Caco-2 (cell line): ENCODE measurements around the gene DMRTC2. TPM values are rescaled to one million over a fixed set of nuclear protein-coding genes. Genes with fewer than 3 reads are reported as not detected.

Experiments used
- BruUV-seq: library from RNA; stranded (reverse); fragments of 400-500 nt; replicated peaks from 2 replicates; lab custom pipeline; 2021; lab: Mats Ljungman, UMichigan
- CTCF ChIA-PET: fragments of 300-600 bp; sonication (Branson Sonifier 250); formaldehyde crosslinking; loops from one replicate; lab custom pipeline; 2022; ENCODE audit warnings: antibody characterized with exemption; lab: Charles Lee
- POLR2A ChIA-PET: fragments of 300-600 bp; sonication (Branson Sonifier 250); formaldehyde crosslinking; loops from one replicate; lab custom pipeline; 2022; ENCODE audit warnings: antibody characterized with exemption; lab: Charles Lee
- DNase-seq, 2 experiments: peaks; one replicate each; pipeline versions ENCODE4 v3.0.0 to v3.0.0-alpha.2; 2020 to 2022
- H3K27me3 ChIP-seq: replicated peaks from 2 replicates; pipeline ENCODE4 v1.6.0; 2011; ENCODE audit warnings: low read length; ENCODE audit not compliant: control insufficient read depth, insufficient read depth
- H3K36me3 ChIP-seq: 2 replicates; pipeline ENCODE4 v1.5.1; 2011; ENCODE audit warnings: low read length; ENCODE audit not compliant: control insufficient read depth, insufficient read depth
- H3K4me1 ChIP-seq: fragments of 250-450 bp; sonication (Bioruptor Pico); 2 replicates; pipeline ENCODE4 v1.5.1; 2020; ENCODE audit warnings: mild to moderate bottlenecking
- H3K4me3 ChIP-seq: 2 replicates; pipeline ENCODE4 v1.5.1; 2011; ENCODE audit warnings: low read depth, mild to moderate bottlenecking, control low read depth, low read length
- H3K9me3 ChIP-seq: fragments of 250-450 bp; sonication (Bioruptor Pico); 2 replicates; pipeline ENCODE4 v1.5.1; 2020; ENCODE audit warnings: mild to moderate bottlenecking, moderate library complexity
- H3K27ac Mint-ChIP-seq: one replicate; pipeline ENCODE4 v1.8.0; 2022; ENCODE audit warnings: mixed read lengths; ENCODE audit not compliant: unreplicated experiment
- H3K27me3 Mint-ChIP-seq: one replicate; pipeline ENCODE4 v1.8.0; 2022; ENCODE audit warnings: mixed read lengths; ENCODE audit not compliant: insufficient read depth, unreplicated experiment
- H3K36me3 Mint-ChIP-seq: one replicate; pipeline ENCODE4 v1.8.0; 2022; ENCODE audit warnings: mild to moderate bottlenecking, mixed read lengths; ENCODE audit not compliant: insufficient read depth, unreplicated experiment
- H3K4me1 Mint-ChIP-seq: one replicate; pipeline ENCODE4 v1.8.0; 2022; ENCODE audit warnings: low read depth, mixed read lengths; ENCODE audit not compliant: unreplicated experiment
- H3K4me3 Mint-ChIP-seq: one replicate; pipeline ENCODE4 v1.8.0; 2022; ENCODE audit warnings: mild to moderate bottlenecking, moderate library complexity, mixed read lengths; ENCODE audit not compliant: unreplicated experiment
- H3K9me3 Mint-ChIP-seq: one replicate; pipeline ENCODE4 v1.8.0; 2022; ENCODE audit warnings: mixed read lengths; ENCODE audit not compliant: unreplicated experiment
- CTCF ChIP-seq, 2 experiments: fragments of 200-600 bp in 1 of 2; IDR thresholded peaks; 1 replicate in 1 of 2; 2 replicates in 1 of 2; pipeline versions ENCODE4 v1.5.1 to v1.8.0; 2011 to 2022; ENCODE audit warnings: antibody characterized with exemption in 1 of 2, control low read depth in 1 of 2, inconsistent platforms in 1 of 2, low read depth in 1 of 2, low read length in 1 of 2, mild to moderate bottlenecking in 1 of 2, moderate library complexity in 1 of 2; ENCODE audit not compliant: insufficient read depth in 1 of 2, severe bottlenecking in 1 of 2, unreplicated experiment in 1 of 2
- intact Hi-C: fragments of 100-400 bp; cut with micrococcal nuclease; formaldehyde crosslinking; loops from one replicate; pipeline ENCODE4 v1.10.0; 2022; ENCODE audit not compliant: unreplicated experiment
- total RNA-seq: library from RNA; stranded (reverse); gene quantifications from 2 replicates; pipeline ENCODE4 v1.2.3, GENCODE V29; 2022

The DMRTC2 gene
- total RNA-seq, 1 experiment from 2014 or later, result not detected

DNA sequence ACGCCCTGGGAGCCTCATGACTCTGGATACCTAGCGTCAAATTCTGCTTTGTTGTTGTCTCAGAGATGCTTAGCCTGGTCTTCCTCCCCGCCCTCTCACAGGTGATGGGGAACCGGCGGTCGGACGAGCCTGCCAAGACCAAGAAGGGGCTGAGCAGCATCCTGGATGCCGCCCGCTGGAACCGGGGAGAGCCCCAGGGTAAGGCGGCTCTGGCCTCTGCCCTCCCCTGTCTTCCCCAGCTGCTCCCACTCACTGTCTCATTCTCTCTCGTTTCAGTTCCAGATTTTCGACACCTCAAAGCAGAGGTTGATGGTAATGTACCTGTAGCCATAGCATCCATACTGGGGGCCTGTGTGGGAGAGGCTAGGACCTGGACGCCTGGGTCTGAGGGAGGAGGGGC, 49.5 kb downstream of the DMRTC2 start:
- H3K4me3 Mint-ChIP-seq, result no peak overlapping the region
- Histone ChIP-seq H3K27me3 (no peaks in the 10 kb centered on the region), H3K36me3 (peaks cover 2% of the 10 kb centered on the region; the same call in 1 of the 2 replicates), H3K4me1 (peaks cover 5% of the 10 kb centered on the region; the same call in 1 of the 2 replicates), H3K9me3 (no peaks in the 10 kb centered on the region), H3K4me3 (no peak overlapping the region)
- H3K9me3 Mint-ChIP-seq, result no peaks in the 10 kb centered on the region
- no peak for TF ChIP-seq CTCF (IDR thresholded peaks at IDR 0.05; ENCODE audit: insufficient read depth in 1 of 2, low read depth in 1 of 2, low read length in 1 of 2, severe bottlenecking in 1 of 2, unreplicated experiment in 1 of 2)
- H3K36me3 Mint-ChIP-seq, result peaks cover 35% of the 10 kb centered on the region
- ChIA-PET POLR2A (no interaction called here), CTCF (no interaction called here)
- no TSS peak for BruUV-seq
- DNase-seq, result no peak
- H3K27me3 Mint-ChIP-seq, result no peaks in the 10 kb centered on the region
- H3K4me1 Mint-ChIP-seq, result peaks cover 7% of the 10 kb centered on the region
- intact Hi-C loops, result no loop called here
- H3K27ac Mint-ChIP-seq, result no peak overlapping the region

DNA sequence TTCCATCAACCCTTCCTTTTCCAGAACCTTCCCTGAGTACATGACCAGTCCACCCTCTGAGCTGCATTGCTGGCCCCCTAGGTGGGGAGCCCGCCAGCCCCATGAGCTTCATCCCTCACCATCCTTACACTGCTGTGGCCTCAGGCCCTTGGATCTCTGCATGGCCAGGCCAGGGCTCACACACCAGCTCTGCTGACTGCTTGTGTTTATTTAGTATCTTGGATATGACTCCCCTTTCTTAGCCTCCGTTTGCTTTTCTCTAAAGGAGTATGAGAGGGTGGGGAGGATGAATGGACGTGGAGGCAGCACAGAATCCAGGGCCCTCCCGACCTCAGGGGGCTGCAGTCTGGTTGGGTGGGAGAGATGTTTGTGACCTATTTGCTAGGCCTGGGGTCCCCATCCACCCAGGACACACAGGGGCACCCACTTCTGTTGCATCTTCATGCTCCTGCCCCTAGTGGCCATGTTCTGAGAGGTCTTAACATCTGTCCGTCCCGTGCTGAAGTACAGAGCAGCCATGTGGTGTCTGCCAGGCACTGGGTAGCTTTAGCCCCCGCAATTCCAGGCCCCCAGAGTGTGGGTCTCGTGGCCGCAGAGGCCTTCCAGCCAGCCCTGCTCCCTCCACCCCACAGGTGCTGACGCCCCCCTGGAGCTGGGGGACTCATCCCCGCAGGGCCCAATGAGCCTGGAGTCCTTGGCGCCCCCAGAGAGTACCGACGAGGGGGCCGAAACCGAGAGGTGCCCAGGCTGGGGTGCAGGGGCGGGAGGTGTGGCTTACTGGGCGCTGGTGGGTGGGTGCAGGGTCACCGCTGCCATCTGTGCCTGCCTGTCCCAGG, 51.1 kb downstream of the DMRTC2 start:
- no peak overlapping the region for H3K4me3 Mint-ChIP-seq
- TF ChIP-seq CTCF (IDR thresholded peaks at IDR 0.05; ENCODE audit: insufficient read depth in 1 of 2, low read depth in 1 of 2, low read length in 1 of 2, severe bottlenecking in 1 of 2, unreplicated experiment in 1 of 2), result peak; percentile 43 to 62
- BruUV-seq, result no TSS peak
- ChIA-PET CTCF (no interaction called here), POLR2A (no interaction called here)
- peaks cover 2% of the 10 kb centered on the region; the same call in 1 of the 2 replicates for H3K36me3 ChIP-seq
- no peaks in the 10 kb centered on the region for H3K9me3 Mint-ChIP-seq
- intact Hi-C loops, result no loop called here
- no peaks in the 10 kb centered on the region for H3K9me3 ChIP-seq
- H3K4me3 ChIP-seq, result no peak overlapping the region
- no peak for DNase-seq
- peaks cover 5% of the 10 kb centered on the region; the same call in 1 of the 2 replicates for H3K4me1 ChIP-seq
- no peaks in the 10 kb centered on the region for H3K27me3 ChIP-seq
- H3K36me3 Mint-ChIP-seq, result peaks cover 36% of the 10 kb centered on the region
- H3K27ac Mint-ChIP-seq, result no peak overlapping the region
- H3K4me1 Mint-ChIP-seq, result peaks cover 7% of the 10 kb centered on the region
- no peaks in the 10 kb centered on the region for H3K27me3 Mint-ChIP-seq

- ChIA-PET POLR2A (no interaction called here), CTCF (no interaction called here)
- no peak for TF ChIP-seq CTCF (IDR thresholded peaks at IDR 0.05; ENCODE audit: insufficient read depth in 1 of 2, low read depth in 1 of 2, low read length in 1 of 2, severe bottlenecking in 1 of 2, unreplicated experiment in 1 of 2)
Measured at GRCh38 chr19:41896581-41896942, 51.7 kb downstream of the DMRTC2 start.

More at GRCh38 chr19:41896581-41896942, 51.7 kb downstream of the DMRTC2 start:
- no peak overlapping the region for H3K27ac Mint-ChIP-seq
- Histone ChIP-seq H3K9me3 (no peaks in the 10 kb centered on the region), H3K36me3 (peaks cover 2% of the 10 kb centered on the region; the same call in 1 of the 2 replicates), H3K4me3 (no peak overlapping the region), H3K27me3 (no peaks in the 10 kb centered on the region), H3K4me1 (peaks cover 5% of the 10 kb centered on the region; the same call in 1 of the 2 replicates)
- H3K4me3 Mint-ChIP-seq, result no peak overlapping the region
- H3K4me1 Mint-ChIP-seq, result peaks cover 7% of the 10 kb centered on the region
- H3K36me3 Mint-ChIP-seq, result peaks cover 35% of the 10 kb centered on the region
- DNase-seq, result no peak
- H3K9me3 Mint-ChIP-seq, result no peaks in the 10 kb centered on the region
- BruUV-seq, result no TSS peak
- intact Hi-C loops, result no loop called here
- H3K27me3 Mint-ChIP-seq, result no peaks in the 10 kb centered on the region
